ENCODE measurements around the gene LZTFL1. TPM values are rescaled to one million over a fixed set of nuclear protein-coding genes. Genes with fewer than 3 reads are reported as not detected.

Gene LZTFL1
- total RNA-seq, 1 experiment from 2014 or later, result 27.6 TPM

DNA sequence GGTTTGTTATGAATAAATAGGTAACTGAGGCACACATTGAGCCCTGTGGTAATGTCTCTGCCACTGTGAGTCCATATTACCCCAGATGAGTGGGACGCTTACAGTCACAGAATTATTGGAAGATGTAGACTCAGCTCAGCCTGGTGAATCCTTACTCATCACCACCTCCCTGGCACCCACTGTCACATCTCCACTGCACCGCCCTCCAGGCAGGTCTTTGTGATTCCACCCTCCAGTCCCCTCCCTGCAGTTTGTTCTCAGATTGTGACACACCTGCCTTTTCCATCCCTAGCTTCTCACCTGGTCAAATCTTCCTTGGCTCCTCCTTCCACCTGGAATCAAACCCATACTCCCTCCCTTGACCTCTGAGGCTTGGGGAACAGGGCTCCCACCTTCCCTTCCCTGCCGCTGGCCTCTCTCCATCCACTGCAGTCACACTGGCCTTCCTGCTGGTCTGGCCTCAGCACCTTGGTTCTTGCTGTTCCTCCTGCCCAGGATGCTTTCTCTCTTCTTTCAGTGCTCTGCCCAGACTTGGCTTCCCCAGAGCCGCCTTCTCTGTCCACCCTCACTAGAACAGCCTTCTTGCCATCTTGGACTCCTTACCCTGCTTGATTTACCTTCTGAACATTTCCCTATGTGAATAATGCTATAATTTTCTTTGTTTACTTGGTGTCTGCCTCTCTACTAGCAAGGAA is 55.0 kb downstream of the LZTFL1 start:
- DNase-seq (ENCODE audit: low read depth), result no peak

GRCh38 chr3:45785605-45786150 is 56.2 kb downstream of the LZTFL1 start:
- DNase-seq (ENCODE audit: low read depth), result no peak

DNA sequence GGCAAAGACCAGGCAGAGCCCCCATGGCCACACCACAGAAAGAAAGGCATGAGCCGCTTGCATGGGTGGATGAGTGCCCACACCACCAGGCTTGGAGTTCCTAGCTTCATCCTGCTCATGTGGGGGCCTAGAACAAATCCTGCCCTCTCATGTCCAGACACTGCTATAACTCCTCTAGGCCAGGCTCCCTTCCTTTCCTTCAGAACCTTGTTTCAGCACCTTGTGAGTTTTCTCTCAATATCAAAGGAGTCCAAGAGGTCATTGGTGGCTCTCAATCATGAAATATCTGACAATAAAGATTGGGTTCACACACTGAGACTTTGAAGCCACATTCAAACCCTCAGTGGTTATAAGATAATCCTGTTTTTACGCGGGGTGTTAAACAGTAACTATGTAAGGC is 58.3 kb downstream of the LZTFL1 start:
- no peak for DNase-seq (ENCODE audit: low read depth)

- no peak for DNase-seq (ENCODE audit: low read depth)
Measured at GRCh38 chr3:45782381-45782780, 59.5 kb downstream of the LZTFL1 start.

DNA sequence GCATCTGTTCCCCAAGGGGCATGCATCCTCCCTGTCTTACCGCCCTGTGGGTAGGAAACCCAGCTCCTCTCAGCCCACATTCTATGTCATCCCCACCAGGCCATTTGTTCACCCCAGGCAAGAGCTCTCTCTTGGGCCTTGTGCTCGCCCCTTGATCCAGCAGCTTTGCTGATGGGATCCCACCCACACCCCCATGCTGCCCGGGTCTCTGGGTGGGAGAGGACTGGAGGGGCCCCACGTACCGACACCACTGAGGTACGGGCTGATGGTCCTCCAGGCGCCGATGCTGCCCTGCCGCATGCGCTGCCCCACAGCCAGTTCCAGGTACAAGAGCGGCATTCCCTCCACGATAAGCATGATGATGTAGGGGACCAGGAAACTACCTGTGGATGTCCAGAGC is 60.1 kb downstream of the LZTFL1 start:
- no peak for DNase-seq (ENCODE audit: low read depth)

DNA sequence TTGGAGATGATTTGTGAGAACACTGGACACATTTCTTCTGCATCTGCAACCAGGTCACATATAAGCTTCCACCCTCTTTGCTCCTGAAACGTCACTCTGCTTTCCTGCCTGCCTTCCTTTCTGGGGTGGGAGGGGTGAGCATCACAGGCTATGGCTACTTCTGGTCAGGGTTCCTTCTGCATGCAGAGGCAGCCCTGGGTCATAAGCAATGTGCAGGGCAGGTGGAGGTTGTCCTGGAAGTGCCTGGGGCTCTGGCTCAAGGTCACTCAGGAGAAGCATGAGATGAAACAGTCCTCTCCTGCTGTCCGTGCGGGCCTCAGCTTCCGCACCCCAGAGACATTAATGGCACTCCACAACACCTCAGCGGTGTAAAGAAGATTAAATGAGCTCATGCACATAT is 60.6 kb downstream of the LZTFL1 start:
- DNase-seq (ENCODE audit: low read depth), result no peak

DNA sequence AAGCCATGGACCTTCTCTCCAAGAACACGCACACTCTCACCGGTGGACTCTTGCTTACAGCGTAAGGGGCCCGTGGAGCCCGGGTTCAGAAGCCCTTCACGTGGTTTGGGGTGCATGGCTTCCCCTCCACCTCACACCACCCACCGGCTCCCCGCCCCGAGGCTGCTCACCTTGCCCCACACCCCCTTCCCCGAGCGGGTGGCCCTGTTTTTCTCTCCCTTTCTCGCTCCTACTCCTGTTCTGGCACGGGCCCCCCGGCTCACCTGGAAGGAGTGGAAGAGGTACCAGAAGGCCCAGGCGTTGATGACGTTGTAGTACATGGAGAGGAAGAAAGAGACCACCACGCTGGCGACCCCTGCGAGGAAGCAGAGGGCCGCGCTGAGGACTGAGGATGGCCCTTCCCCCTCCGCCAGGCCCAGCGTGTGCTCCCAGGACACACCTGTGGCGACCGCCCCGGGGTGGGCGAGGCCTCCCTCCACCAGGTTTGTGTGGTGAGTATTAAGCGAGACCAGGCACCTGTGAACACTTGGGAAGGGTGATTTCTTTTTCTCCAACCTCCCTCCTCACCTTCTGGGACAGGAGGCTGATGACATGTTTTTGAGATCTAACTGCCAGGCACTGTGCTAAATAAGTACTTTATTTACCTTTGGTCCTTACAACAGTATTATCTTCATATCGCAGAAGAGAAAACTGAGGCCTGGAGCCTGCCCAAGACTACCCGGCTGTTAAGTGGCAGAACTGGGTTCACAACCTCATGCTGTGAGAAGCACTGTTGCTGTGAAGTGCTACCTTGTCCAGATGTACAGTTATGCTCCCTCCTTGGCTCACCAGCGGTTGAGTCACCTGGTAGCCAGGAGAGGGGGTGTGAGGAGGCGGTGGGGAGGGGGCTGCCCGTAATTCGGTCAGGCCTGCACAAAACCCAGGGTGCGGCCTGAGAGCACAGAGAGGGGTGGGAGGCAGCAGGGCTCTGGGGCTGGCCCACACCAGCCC is 61.9 kb downstream of the LZTFL1 start:
- no peak for DNase-seq (ENCODE audit: low read depth)

GRCh38 chr3:45778761-45779201 is 63.1 kb downstream of the LZTFL1 start:
- no peak for DNase-seq (ENCODE audit: low read depth)

- DNase-seq (ENCODE audit: low read depth), result no peak
Measured at GRCh38 chr3:45777746-45778386, 64.1 kb downstream of the LZTFL1 start.

GRCh38 chr3:45777111-45777745 is 64.7 kb downstream of the LZTFL1 start:
- no peak for DNase-seq (ENCODE audit: low read depth)

DNA sequence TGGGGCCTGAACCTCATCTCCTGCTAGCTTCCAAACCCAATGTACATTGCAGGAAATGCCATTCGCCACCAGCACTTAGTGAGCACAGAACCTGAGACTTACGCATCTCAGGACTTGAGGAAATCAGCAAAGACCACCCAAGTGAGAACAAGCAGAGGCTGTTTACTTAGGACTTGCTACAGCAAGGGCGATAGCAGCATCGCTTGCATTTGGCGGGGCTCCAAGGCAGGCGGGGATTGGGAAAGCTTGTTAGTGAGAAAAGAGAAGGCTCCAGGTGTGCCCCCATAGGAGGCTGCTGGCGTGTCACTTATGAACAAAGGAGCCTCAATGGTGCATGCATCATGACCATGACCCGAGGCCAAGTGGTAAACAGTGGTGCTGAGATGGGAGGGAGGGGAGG is 65.3 kb downstream of the LZTFL1 start:
- no peak for DNase-seq (ENCODE audit: low read depth)

DNA sequence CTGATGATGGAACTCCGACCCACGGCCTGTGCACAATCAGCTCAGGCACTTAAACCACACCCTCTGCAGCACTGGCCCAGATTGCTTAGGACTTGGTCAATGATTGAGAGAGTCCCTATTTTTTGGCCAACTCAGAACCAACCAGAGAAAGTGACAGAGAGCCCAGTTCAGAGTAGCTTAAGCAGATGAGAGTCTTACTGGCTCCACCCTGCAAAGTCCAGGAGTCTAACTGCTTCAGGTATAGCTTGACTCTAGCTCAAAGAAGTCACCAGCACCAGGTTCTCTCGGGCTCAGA is 65.7 kb downstream of the LZTFL1 start:
- DNase-seq (ENCODE audit: low read depth), result no peak

DNA sequence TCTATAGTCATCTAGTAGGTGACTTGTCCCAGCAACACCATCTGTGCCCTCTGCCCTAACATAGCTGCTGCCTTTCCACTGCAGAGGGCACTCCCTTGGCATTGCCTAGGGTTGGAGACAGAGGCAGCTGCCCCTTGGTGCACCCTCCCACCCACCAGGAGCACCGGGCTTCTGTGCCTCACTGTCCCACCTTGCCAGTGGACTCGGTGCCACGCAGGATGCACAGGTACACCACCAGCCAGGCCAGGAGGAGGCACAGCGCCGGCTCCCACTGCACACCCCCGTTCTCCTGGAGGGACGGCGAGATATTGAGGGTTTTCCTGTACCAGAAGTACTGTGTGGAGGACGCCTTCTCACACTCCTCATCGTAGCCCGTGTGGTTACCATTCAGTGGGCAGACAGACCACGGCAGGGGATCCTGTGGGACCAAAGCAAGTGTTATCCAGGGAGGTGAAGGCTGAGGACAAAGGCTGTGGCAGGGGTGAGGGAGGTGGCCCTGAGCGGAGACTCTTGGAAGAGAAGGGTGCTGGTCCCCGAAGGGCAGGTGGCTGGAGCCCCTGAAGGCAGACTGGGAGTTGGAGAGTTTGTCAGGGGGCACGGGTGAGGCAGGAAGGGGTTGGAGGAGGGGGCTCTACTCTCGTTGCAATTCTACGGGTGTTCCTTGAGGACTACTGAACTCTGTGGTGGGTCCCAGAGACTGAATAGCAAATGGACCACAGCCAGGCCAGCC is 66.2 kb downstream of the LZTFL1 start:
- DNase-seq (ENCODE audit: low read depth), result no peak

- DNase-seq (ENCODE audit: low read depth), result no peak
Measured at GRCh38 chr3:45774581-45775521, 67.1 kb downstream of the LZTFL1 start.

- DNase-seq (ENCODE audit: low read depth), result no peak
Measured at GRCh38 chr3:45773714-45774449, 68.0 kb downstream of the LZTFL1 start.

All from Daoy (cell line).